SK-N-SH (cell line): ENCODE measurements around the gene POGZ. TPM values are rescaled to one million over a fixed set of nuclear protein-coding genes. Genes with fewer than 3 reads are reported as not detected.

Source experiments
- CTCF ChIA-PET: fragments of 300-600, 350-600 bp; formaldehyde crosslinking; extraction: SDS; loops from one replicate; lab custom pipeline; 2021; lab: Yijun Ruan, JAX
- POLR2A ChIA-PET: fragments of 350-600 bp; sonication (Branson Sonifier 250); formaldehyde crosslinking; extraction: SDS; loops from one replicate; lab custom pipeline; 2020; ENCODE audit warnings: antibody characterized with exemption, inconsistent platforms; lab: Yijun Ruan, JAX
- DNase-seq: peaks from one replicate; pipeline ENCODE4 v3.0.0; 2012
- H2AFZ ChIP-seq: fragments of 200-600 bp; sonication (generic); 2 replicates; pipeline ENCODE4 v1.8.1; 2016; ENCODE audit warnings: antibody characterized with exemption, mild to moderate bottlenecking, low read depth
- H3F3A ChIP-seq: fragments of 200-600 bp; sonication (generic); replicated peaks from 2 replicates; pipeline ENCODE3; 2016; ENCODE audit warnings: antibody characterized with exemption, mild to moderate bottlenecking; ENCODE audit not compliant: insufficient read depth
- H3K27ac ChIP-seq, 2 experiments: fragments of 200-500 bp in 1 of 2; fragments of 200-600 bp in 1 of 2; sonication (Bioruptor generic) in 1 of 2; sonication (generic), shearing (Covaris generic) in 1 of 2; 2 replicates each; pipeline versions ENCODE4 v1.5.1 to v1.6.1; 2014 to 2016; ENCODE audit warnings: low read depth in 2 of 2, inconsistent platforms in 1 of 2, low read length in 1 of 2, mild to moderate bottlenecking in 1 of 2, mixed read lengths in 1 of 2
- H3K27me3 ChIP-seq: fragments of 200-600 bp; sonication (generic), shearing (Covaris generic); 2 replicates; pipeline ENCODE4 v1.6.1; 2016; ENCODE audit warnings: mixed run types; ENCODE audit not compliant: insufficient read depth
- H3K36me3 ChIP-seq, 2 experiments: fragments of 200-500 bp in 1 of 2; fragments of 200-600 bp in 1 of 2; sonication (Bioruptor generic) in 1 of 2; sonication (generic) in 1 of 2; replicated peaks in 1 of 2; 2 replicates each; pipeline versions ENCODE3 to v1.5.1; 2014 to 2016; ENCODE audit warnings: low read length in 1 of 2, mild to moderate bottlenecking in 1 of 2; ENCODE audit not compliant: insufficient read depth in 2 of 2, control insufficient read depth in 1 of 2
- H3K4me1 ChIP-seq, 2 experiments: fragments of 200-500 bp in 1 of 2; fragments of 200-600 bp in 1 of 2; sonication (Bioruptor generic) in 1 of 2; sonication (generic), shearing (Covaris generic) in 1 of 2; 2 replicates each; pipeline versions ENCODE4 v1.5.1 to v1.6.1; 2014 to 2016; ENCODE audit warnings: low read depth in 1 of 2, low read length in 1 of 2, mixed run types in 1 of 2; ENCODE audit not compliant: insufficient read depth in 2 of 2, control insufficient read depth in 1 of 2
- H3K4me2 ChIP-seq: fragments of 200-600 bp; sonication (generic), shearing (Covaris generic); 2 replicates; pipeline ENCODE4 v1.6.1; 2017; ENCODE audit warnings: mixed run types
- H3K4me3 ChIP-seq, 2 experiments: fragments of 200-500 bp in 1 of 2; fragments of 200-600 bp in 1 of 2; sonication (Bioruptor generic) in 1 of 2; sonication (generic), shearing (Covaris generic) in 1 of 2; 2 replicates each; pipeline versions ENCODE4 v1.5.1 to v1.8.1; 2014 to 2016; ENCODE audit warnings: low read depth in 2 of 2, inconsistent platforms in 1 of 2, low read length in 1 of 2, mild to moderate bottlenecking in 1 of 2, mixed read lengths in 1 of 2, moderate library complexity in 1 of 2
- H3K79me2 ChIP-seq: fragments of 200-600 bp; sonication (generic); 2 replicates; pipeline ENCODE4 v1.8.1; 2017; ENCODE audit warnings: mild to moderate bottlenecking; ENCODE audit not compliant: insufficient read depth
- H3K9ac ChIP-seq: fragments of 200-600 bp; sonication (generic); 2 replicates; pipeline ENCODE4 v1.6.1; 2017; ENCODE audit warnings: mixed run types
- H3K9me2 ChIP-seq: fragments of 200-600 bp; sonication (generic); 2 replicates; pipeline ENCODE4 v1.6.1; 2017; ENCODE audit warnings: mixed run types
- H3K9me3 ChIP-seq: fragments of 200-600 bp; sonication (generic); 2 replicates; pipeline ENCODE4 v1.6.1; 2017; ENCODE audit warnings: mixed run types, mild to moderate bottlenecking, moderate library complexity
- H4K20me1 ChIP-seq: fragments of 200-600 bp; sonication (generic); 2 replicates; pipeline ENCODE4 v1.6.1; 2017; ENCODE audit warnings: mild to moderate bottlenecking, mixed run types; ENCODE audit not compliant: insufficient read depth
- CTCF ChIP-seq: fragments of 200-600 bp; sonication (generic); IDR thresholded peaks from 2 replicates; pipeline ENCODE4 v1.6.1; 2017; ENCODE audit warnings: antibody characterized with exemption, mild to moderate bottlenecking, moderate library complexity
- ELF1 ChIP-seq: IDR thresholded peaks from 2 replicates; pipeline ENCODE4 v1.4.0; 2012
- FOXM1 ChIP-seq: IDR thresholded peaks from 2 replicates; pipeline ENCODE4 v1.4.0; 2012; ENCODE audit warnings: low read depth, mild to moderate bottlenecking
- GATA2 ChIP-seq: sonication (generic); formaldehyde crosslinking; IDR thresholded peaks from 2 replicates; pipeline ENCODE4 v1.5.0; 2020; ENCODE audit warnings: mild to moderate bottlenecking, missing genetic modification reagents
- JUND ChIP-seq: IDR thresholded peaks from 2 replicates; pipeline ENCODE4 v1.4.0; 2012
- MEF2A ChIP-seq: IDR thresholded peaks from 2 replicates; pipeline ENCODE4 v1.4.0; 2012; ENCODE audit warnings: low read depth, borderline replicate concordance
- MXI1 ChIP-seq: IDR thresholded peaks from 2 replicates; pipeline ENCODE4 v1.6.1; 2012; ENCODE audit warnings: mild to moderate bottlenecking, low read depth, low read length, improper control_type of control experiment
- PBX3 ChIP-seq: IDR thresholded peaks from 2 replicates; pipeline ENCODE4; 2012
- POLR2AphosphoS5 ChIP-seq: IDR thresholded peaks from 2 replicates; pipeline ENCODE4 v1.6.1; 2012; ENCODE audit warnings: low read depth, low read length
- RAD21 ChIP-seq: IDR thresholded peaks from 2 replicates; pipeline ENCODE4 v1.6.1; 2012; ENCODE audit warnings: mild to moderate bottlenecking, low read length
- SMC3 ChIP-seq: IDR thresholded peaks from 2 replicates; pipeline ENCODE4 v1.6.1; 2012; ENCODE audit warnings: low read depth, low read length, improper control_type of control experiment
- TAF1 ChIP-seq: IDR thresholded peaks from 2 replicates; pipeline ENCODE4 v1.6.1; 2012; ENCODE audit warnings: low read depth, mild to moderate bottlenecking, low read length, moderate library complexity, borderline replicate concordance
- TEAD4 ChIP-seq: IDR thresholded peaks from 2 replicates; pipeline ENCODE4 v1.4.0; 2012; ENCODE audit warnings: mild to moderate bottlenecking, borderline replicate concordance; ENCODE audit not compliant: insufficient read depth
- USF1 ChIP-seq: IDR thresholded peaks from 2 replicates; pipeline ENCODE4 v1.4.0; 2012; ENCODE audit warnings: low read depth, borderline replicate concordance
- USF2 ChIP-seq: fragments of 150-350 bp; IDR thresholded peaks from 2 replicates; pipeline ENCODE4 v1.6.1; 2017; ENCODE audit warnings: antibody characterized with exemption, low read length, low read depth, borderline replicate concordance
- YY1 ChIP-seq: IDR thresholded peaks from 2 replicates; pipeline ENCODE4 v1.4.0; 2012; ENCODE audit warnings: low read depth, mild to moderate bottlenecking
- WGBS: methylation state at CpG from one replicate; pipeline ENCODE4 v1.1.6; 2017; ENCODE audit warnings: low lambda C conversion rate; 5-methylcytosine and 5-hydroxymethylcytosine counted together
- polyA plus RNA-seq, 3 experiments: library from polyadenylated mRNA; depleted of rRNA; stranded (reverse); fragments of >200 nt; gene quantifications; 2 replicates each; pipeline ENCODE4 v1.2.3, GENCODE V29; 2012

POGZ gene
- polyA plus RNA-seq, 1 of the 3 experiments (the other 2 are of a cell fraction) = 23.9 TPM

- TF ChIP-seq CTCF = no peak
Measured at GRCh38 chr1:151474745-151475144, 15.5 kb upstream of the POGZ start (continued).

GRCh38 chr1:151472856-151473731, 13.8 kb upstream of the POGZ start:
- Histone ChIP-seq H3K9me3 (no peaks in the 10 kb centered on the region), H2AFZ (peak overlapping the region; percentile 91), H3F3A (no peaks in the 10 kb centered on the region), H3K4me1 (no peaks in the 10 kb centered on the region; a peak in 1 of 4 replicates), H3K9me2 (no peaks in the 10 kb centered on the region), H3K4me3 (peak overlapping the region in 1 of 2 experiments; percentile 33; a peak in 2 of 4 replicates), H3K36me3 (no peaks in the 10 kb centered on the region), H3K27me3 (no peaks in the 10 kb centered on the region), H3K9ac (no peak overlapping the region), H3K79me2 (no peaks in the 10 kb centered on the region), H3K4me2 (no peak overlapping the region), H4K20me1 (no peaks in the 10 kb centered on the region), H3K27ac (no peak overlapping the region)
- ChIA-PET POLR2A (interaction anchor here (3.0 kb wide), 1 partner anchor 14 kb away, joined by 16 read pairs; the partner anchor contains the start of gene POGZ), CTCF (interaction anchor here (0.9 to 1.7 kb wide), 5 partner anchors 9 to 29 kb away, joined by 3 to 4 read pairs (median 4); no protein-coding TSS in a partner anchor)
- 36% methylated on average over 36 of the region's 36 CpGs for WGBS
- TF ChIP-seq TAF1 (peak; percentile 40; the same call in 1 of the 2 replicates), TEAD4 (no peak), MXI1 (no peak)
- peak; percentile 82 for DNase-seq

GRCh38 chr1:151465026-151465425, 5.7 kb upstream of the POGZ start:
- ChIA-PET POLR2A (no interaction called here), CTCF (interaction anchor here (0.7 to 1.7 kb wide), 8 partner anchors 9 to 124 kb away, joined by 3 to 4 read pairs (median 3); no protein-coding TSS in a partner anchor)
- H3K4me2 ChIP-seq = no peak overlapping the region
- H2AFZ ChIP-seq = no peak overlapping the region
- no peaks in the 10 kb centered on the region for H3K9me3 ChIP-seq
- H3K4me1 ChIP-seq = 0 out of 4 replicates have a peak, but pooled peaks cover 0 to under 1% of the 10 kb centered on the region in 2 experiments
- TF ChIP-seq RAD21 = no peak
- no peak for TF ChIP-seq JUND
- TF ChIP-seq SMC3 = no peak
- no peak for TF ChIP-seq POLR2AphosphoS5
- TF ChIP-seq PBX3 = no peak
- no peak for TF ChIP-seq USF2
- TF ChIP-seq FOXM1 = no peak
- no peak for TF ChIP-seq ELF1
- no peak for TF ChIP-seq YY1
- TF ChIP-seq GATA2 (CRISPR knock-in tag) = no peak
- no peak for TF ChIP-seq USF1
- no peak for TF ChIP-seq MEF2A
- no peak for TF ChIP-seq TEAD4
- TF ChIP-seq CTCF = no peak
- H3K9me2 ChIP-seq = no peaks in the 10 kb centered on the region
- H3K9ac ChIP-seq = no peak overlapping the region
- H3K27ac ChIP-seq = no peak overlapping the region
- WGBS = 6% methylated on average over 1 of the region's 1 CpG
- peaks cover 14% of the 10 kb centered on the region; the same call in 1 of the 2 replicates for H3K27me3 ChIP-seq
- H3K36me3 ChIP-seq = no peaks in the 10 kb centered on the region
- no peaks in the 10 kb centered on the region for H4K20me1 ChIP-seq
- H3K79me2 ChIP-seq = no peaks in the 10 kb centered on the region
- peaks cover 3% of the 10 kb centered on the region for H3F3A ChIP-seq
- H3K4me3 ChIP-seq = no peak overlapping the region
- no peak for DNase-seq
